GM18873 (cell line): ENCODE results near the gene VTA1.
"Not testable (repeated sequence)": the region's sequence is repeated elsewhere in the genome, so short reads cannot be mapped to it uniquely, and the experiment has no call there.

Source experiments
- ATAC-seq: cut with Tn5 transposase; IDR thresholded peaks from one replicate; pipeline ENCODE4 v1.9.1; 2021; ENCODE audit warnings: mild to moderate bottlenecking, moderate library complexity, moderate number of reproducible peaks; ENCODE audit not compliant: unreplicated experiment, low FRiP score

The VTA1 gene

GRCh38 chr6:142222022-142222421, 75.0 kb downstream of the VTA1 start:
- no peak for ATAC-seq

DNA sequence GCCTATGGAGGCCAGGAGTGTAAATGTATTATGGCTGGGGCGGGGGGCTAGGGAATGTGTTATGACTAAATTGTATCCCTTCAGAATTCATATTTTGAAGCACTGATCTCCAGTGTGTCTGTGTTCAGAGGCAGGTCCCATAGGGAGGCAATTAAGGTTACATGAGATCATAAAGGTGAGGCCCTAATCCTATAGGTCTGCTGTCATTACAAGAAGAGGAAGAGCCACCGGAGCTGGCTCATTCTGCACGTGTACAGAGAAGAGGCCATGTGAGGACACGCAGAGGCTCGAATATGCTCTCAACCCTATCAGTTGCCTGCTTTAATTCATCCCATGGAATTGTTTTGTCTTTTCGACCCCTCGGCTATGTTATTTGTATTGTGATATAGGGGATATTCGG, 76.9 kb downstream of the VTA1 start:
- no peak for ATAC-seq

DNA sequence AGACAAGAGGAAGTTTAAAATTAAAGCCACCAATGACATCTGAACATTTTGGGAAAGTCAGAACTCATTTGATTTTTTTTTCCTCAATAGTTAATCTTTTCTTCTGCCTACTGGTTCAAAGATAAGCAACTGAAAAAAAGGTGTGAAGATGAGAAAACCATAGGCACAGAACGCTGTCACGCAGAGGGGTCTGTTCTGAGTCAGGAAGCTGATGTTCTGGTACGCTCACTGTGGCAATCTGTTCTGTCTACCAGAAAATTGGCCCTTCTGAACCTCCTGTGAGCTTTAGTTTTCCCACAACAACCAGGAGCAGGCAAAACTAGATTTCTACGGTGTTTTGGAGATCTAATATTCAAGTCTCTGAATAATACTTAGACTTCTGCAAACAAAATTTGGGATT, 78.1 kb downstream of the VTA1 start:
- no peak for ATAC-seq

- ATAC-seq, result no peak
Observed at GRCh38 chr6:142225552-142225951, 78.5 kb downstream of the VTA1 start.

GRCh38 chr6:142226731-142227130, 79.7 kb downstream of the VTA1 start:
- ATAC-seq, result no peak

- not testable (repeated sequence) for ATAC-seq
Observed at GRCh38 chr6:142229518-142230270, 82.6 kb downstream of the VTA1 start.

DNA sequence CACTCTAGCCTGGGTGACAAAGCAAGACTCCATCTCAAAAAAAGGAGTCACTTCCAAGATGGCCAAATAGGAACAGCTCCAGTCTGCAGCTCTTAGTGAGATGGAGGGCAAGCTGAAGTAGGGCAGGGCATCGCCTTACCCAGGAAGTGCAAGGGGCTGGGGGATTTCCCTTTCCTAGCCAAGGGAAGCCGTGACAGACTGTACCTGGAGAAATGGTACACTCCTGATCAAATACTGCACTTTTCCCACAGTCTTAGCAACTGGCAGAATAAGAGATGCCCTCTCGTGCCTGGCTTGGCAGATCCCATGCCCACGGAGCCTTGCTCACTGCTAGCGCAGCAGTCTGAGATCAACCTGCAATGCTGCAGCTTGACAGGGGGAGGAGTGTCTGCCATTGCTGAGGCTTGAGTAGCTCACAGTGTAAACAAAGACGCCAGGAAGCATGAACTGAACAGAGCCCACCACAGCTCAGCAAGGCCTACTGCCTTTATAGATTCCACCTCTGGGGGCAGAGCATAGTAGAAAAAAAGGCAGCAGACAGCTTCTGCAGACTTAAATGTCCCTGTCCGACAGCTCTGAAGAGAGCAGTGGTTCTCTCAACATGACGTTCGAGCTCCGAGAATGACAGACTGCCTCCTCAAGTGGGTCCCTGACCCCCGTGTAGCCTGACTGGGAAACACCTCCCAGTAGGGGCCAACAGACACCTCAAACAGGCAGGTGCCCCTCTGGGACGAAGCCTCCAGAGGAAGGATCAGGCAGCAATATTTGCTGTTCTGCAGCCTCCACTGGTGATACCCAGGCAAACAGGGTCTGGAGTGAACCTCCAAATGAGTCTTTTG, 85.4 kb downstream of the VTA1 start:
- ATAC-seq, result not testable (repeated sequence)

DNA sequence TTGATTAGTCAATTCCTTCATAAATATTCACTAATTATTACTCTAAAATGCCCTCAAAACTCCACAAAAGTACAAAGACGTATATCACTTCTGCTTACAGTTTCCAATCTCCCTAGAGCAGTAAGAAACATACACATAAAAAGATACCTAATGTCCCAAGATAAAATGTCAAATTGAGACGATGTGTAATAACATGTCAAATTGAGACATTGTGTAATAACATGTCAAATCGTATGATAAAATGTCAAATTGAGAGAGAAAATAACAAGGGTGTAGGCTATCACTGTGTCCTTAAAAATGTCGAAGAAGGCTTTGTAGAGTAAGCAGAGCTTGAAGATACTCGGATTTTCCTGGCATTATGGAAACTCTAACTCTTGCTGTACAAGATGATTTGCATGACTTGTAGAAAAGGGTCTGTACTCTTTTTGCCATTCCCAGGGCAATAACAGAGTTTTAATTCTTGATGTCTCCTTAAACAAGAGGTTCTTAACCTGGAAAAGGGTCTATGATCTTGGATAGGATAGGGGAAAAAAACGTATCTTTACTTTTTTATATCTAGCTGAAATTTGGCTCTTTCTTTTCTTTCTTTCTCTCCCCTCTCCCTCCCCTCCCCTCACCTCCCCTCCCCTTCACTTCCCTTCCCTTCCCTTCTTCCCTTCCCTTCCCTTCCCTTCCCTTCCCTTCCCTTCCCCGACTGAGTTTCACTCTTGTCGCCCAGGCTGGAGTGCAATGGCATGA, 87.1 kb downstream of the VTA1 start:
- ATAC-seq, result no peak

GRCh38 chr6:142235272-142235671, 88.2 kb downstream of the VTA1 start:
- ATAC-seq, result no peak

GRCh38 chr6:142235791-142236190, 88.7 kb downstream of the VTA1 start:
- ATAC-seq, result no peak

- ATAC-seq, result no peak
Observed at GRCh38 chr6:142236691-142237090, 89.6 kb downstream of the VTA1 start.

DNA sequence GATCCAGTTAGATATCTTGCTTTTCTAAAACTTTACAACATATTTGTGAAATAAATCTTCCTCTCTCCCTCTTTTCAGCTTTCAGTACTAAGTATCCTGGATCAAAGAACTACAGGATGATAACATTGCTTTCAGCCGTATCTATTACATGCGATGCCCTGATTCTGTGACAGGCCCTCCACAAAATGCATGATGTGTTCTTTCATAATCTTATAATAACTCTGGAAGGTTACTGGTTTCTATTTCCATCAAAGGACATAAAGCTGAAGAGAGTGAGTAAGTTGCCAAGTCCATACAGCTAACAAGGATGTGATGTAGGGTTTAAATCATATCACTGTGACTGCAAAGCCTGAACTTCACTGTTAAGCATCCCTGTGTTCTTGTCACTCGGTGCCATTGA, 91.8 kb downstream of the VTA1 start:
- ATAC-seq, result no peak

- no peak for ATAC-seq
Observed at GRCh38 chr6:142240179-142240578, 93.1 kb downstream of the VTA1 start.

DNA sequence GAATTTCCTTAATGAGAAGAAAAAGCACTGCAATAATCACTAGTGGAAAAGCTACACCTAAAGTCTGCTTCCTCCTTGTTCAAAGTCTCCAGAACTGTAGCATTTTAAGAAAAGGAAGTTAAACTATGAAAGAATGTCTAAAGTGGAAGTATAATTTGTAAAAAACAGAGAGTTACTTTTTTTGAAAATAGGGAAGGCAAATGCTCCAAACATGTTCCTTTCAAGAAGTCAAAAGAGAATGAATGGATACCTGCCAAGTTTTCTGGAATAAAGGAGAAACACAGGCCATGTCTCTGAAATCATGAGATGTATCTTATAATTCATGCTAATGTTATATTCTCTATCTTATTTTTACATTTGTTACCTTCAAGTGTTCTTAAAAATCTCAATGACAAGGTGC, 94.0 kb downstream of the VTA1 start:
- ATAC-seq, result no peak

GRCh38 chr6:142242269-142242668, 95.2 kb downstream of the VTA1 start:
- ATAC-seq, result no peak

DNA sequence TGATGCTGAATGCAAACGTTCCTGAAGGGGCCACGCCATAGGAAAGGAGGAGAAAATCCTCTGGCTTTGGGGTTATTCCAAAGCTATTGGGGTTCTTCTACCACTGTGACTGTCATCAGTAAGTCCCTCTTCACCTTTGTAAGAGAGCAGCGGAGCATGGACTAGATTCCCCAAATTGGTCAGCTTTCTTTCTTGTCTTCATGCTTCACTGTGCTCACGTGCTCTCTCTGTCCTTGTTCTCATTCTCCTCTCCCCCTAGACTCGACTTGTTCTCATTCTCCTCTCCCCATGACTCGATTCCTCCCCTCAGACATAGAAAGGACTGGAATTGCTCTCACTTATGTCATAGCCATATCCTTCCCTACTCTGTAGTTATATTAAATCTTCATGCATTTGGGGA, 99.9 kb downstream of the VTA1 start:
- peak; percentile 57 for ATAC-seq

- no peak for ATAC-seq
Observed at GRCh38 chr6:142249266-142249665, 102.2 kb downstream of the VTA1 start.

GRCh38 chr6:142251930-142252445, 104.9 kb downstream of the VTA1 start:
- ATAC-seq, result no peak

DNA sequence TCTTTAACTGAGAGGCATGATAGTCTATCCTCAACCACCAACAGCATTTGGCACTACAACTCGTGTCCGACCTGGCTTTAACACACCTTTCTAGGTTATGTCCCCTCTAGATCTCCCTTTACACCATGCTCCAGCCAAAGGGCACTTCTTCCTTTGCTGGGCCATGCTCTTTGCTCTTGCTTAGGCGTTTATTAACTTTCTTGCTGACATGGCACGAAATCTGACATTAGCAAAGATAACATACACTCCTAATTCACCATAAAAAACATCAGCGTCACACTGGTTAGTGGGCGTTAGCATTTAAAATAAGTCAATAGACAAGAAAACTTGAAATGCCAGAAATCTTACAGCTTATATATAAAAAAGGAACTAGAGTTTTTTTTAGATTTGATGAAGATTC, 107.5 kb downstream of the VTA1 start:
- no peak for ATAC-seq

GRCh38 chr6:142255785-142256184, 108.7 kb downstream of the VTA1 start:
- no peak for ATAC-seq

DNA sequence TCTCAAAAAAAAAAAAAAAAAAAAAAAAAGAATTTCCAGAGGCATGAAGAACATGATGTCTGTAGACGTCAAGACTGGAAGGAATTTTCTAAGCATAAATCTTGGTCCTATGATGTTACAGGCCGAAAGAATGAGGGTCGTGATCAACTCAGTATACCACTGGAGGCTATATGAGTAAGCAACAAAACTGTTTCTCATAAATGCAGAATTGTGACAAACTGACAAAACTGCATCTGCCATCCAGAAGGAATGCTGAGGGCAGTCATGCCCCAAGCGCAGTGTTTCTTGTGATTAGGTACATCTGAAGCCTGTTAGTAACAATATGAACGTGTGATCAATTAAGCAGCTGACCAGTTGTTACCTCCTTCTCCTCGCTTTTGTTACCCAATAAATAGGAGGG, 111.2 kb downstream of the VTA1 start:
- ATAC-seq, result no peak
